SK-N-SH (cell line): ENCODE measurements around the gene ATP2A3.

Experiments
- CTCF ChIP-seq: fragments of 200-600 bp; sonication (generic); IDR thresholded peaks from 2 replicates; pipeline ENCODE4 v1.6.1; 2017; ENCODE audit warnings: antibody characterized with exemption, mild to moderate bottlenecking, moderate library complexity
- EZH2phosphoT487 ChIP-seq: fragments of 200-600 bp; sonication (generic); IDR thresholded peaks from 2 replicates; pipeline ENCODE4 v1.6.1; 2017; ENCODE audit warnings: low read depth, mixed run types, mild to moderate bottlenecking, antibody characterized with exemption, moderate library complexity, borderline replicate concordance
- PBX3 ChIP-seq: IDR thresholded peaks from 2 replicates; pipeline ENCODE4; 2012
- RAD21 ChIP-seq: IDR thresholded peaks from 2 replicates; pipeline ENCODE4 v1.6.1; 2012; ENCODE audit warnings: mild to moderate bottlenecking, low read length
- REST ChIP-seq: IDR thresholded peaks from 2 replicates; pipeline ENCODE4 v1.6.1; 2012; ENCODE audit warnings: mild to moderate bottlenecking, low read depth, low read length, moderate library complexity
- SMC3 ChIP-seq: IDR thresholded peaks from 2 replicates; pipeline ENCODE4 v1.6.1; 2012; ENCODE audit warnings: low read depth, low read length, improper control_type of control experiment
- USF2 ChIP-seq: fragments of 150-350 bp; IDR thresholded peaks from 2 replicates; pipeline ENCODE4 v1.6.1; 2017; ENCODE audit warnings: antibody characterized with exemption, low read length, low read depth, borderline replicate concordance

GRCh38 chr17:4007346-4008081, 43.3 kb upstream of the ATP2A3 start:
- TF ChIP-seq EZH2phosphoT487, result no peak
- no peak for TF ChIP-seq CTCF
- no peak for TF ChIP-seq USF2
- TF ChIP-seq RAD21, result no peak
- TF ChIP-seq REST, result no peak
- no peak for TF ChIP-seq PBX3
- TF ChIP-seq SMC3, result no peak
